PC-3 (cell line): ENCODE measurements around the gene BCAS4.

Source experiments
- CTCF ChIP-seq: fragments of 300-600 bp; sonication (generic); conservative IDR thresholded peaks from 2 replicates; pipeline ENCODE4 v1.5.1; 2017; ENCODE audit warnings: antibody characterized with exemption, low read depth, mild to moderate bottlenecking, low read length
- EZH2 ChIP-seq: fragments of 300-600 bp; sonication (generic); IDR thresholded peaks from one replicate; pipeline ENCODE4 v1.6.1; 2017; ENCODE audit warnings: antibody characterized with exemption, mild to moderate bottlenecking, low read length; ENCODE audit not compliant: unreplicated experiment

GRCh38 chr20:50786703-50787102, 8.2 kb upstream of the BCAS4 start:
- TF ChIP-seq CTCF (no peak), EZH2 (no peak)
